GM18508 (cell line): ENCODE measurements around the gene SLC48A1.

Experiments used
- ATAC-seq: cut with Tn5 transposase; IDR thresholded peaks from one replicate; pipeline ENCODE4 v1.9.1; 2021; ENCODE audit warnings: moderate number of reproducible peaks; ENCODE audit not compliant: insufficient read depth, unreplicated experiment

Gene SLC48A1

DNA sequence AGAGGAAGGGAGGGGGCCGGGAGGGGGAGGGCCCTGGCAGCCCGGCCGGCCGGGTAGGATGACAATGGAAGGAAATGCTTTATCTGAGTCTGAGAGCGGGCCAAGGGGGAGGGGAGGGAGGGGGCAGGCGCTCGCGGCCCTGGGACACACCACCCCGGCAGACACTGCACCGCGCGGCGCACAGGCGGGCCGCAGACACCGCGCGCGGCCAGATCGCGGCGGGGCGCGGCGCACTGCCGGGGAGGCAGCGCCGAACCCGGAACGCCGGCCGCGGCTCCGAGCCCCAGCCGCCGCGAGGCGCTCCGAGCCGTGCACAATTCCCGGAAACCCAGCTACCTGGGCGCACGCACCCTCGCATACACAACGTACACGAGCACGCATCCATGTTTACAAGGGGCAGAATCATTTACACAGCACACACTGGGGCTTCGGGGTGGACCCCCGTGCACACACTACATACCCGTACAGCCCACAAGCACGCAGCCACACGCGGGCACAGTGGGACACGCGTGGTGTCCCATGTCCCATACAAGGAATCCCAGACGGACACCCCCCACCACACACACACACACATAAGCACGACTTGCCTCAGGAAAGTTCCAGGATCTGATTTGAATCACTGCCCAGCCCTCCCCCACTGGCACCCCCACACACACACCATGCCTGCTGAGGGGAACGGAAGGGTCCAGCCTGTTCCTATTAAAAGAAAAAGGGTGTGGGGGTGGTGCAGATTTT is 47.0 kb downstream of the SLC48A1 start, which contains the start of gene HDAC7:
HDAC7 (minus strand) TSS at position 8 of the 735 bp plus-strand sequence. CDS start 118 bp downstream, outside the sequence.
- no peak for ATAC-seq

DNA sequence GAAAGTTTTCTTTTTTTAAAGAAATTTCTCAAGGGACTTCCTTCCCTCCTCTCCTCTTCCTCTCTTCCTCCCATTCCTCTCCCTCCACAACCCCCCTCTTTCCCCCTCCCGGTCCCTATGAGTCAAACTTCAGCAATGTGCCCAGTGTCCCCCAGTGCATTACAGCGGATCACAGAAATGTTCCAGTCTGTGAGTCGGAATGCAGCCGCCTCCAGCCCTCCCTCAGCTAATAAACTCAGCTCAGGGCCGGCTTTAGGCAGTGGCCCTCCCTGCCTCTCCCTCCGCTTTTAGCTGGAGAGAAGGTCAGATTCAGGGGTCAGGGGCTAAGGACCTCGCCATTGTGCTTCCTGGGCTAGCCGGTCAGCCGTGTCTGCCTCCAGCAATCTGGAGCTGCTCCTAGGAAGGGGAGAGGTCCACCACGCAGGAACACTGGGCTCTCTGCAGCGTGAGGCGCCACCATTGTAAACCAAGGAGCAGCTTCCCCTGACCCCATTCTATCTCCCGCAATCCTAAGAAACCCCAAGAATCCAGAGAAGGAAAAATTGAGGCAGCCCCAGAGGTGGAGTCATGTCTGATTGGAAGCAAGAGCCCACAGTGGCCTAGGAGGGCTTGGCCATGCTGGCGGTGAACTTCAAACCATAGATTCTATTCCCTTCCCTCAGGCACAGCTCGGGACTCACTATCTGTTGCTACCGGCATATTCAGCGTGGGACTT is 47.8 kb downstream of the SLC48A1 start:
- no peak for ATAC-seq

DNA sequence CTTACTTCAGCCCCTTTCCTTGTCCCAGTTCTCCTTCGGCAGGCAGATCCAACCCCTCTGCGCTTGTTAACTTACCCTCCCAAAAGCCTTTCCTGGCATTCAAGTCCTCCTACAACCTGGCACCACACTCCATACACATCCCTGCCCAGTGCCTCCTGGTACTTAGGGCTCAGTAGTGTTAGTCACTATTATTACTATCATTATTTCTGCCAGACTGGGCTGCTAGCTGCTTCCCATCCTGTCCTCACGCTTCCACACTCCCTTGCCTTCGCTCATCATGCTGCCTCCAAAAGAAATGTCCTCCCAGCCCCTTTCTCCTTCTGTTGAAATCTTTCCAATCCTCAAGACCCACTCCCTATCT is 48.3 kb downstream of the SLC48A1 start:
- no peak for ATAC-seq

DNA sequence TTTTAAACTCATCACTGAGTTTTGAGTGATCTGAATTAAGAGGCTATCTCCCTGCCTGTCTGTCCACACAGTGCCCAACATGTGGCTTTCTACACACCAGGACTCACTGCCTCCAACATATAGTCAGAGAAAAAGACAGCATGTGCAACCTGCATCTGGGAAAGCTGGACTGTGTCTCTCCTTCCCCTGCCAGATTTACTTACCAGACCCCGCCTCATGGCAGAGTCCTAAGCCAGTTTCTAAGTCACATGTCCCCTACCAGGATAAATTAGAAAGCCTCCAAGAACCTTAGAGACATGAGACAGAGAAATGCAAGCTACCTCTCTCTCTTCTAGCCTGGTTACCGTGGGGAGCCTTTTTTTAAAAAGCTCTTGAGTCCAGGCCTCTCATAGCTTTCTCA is 49.4 kb downstream of the SLC48A1 start:
- ATAC-seq = no peak

DNA sequence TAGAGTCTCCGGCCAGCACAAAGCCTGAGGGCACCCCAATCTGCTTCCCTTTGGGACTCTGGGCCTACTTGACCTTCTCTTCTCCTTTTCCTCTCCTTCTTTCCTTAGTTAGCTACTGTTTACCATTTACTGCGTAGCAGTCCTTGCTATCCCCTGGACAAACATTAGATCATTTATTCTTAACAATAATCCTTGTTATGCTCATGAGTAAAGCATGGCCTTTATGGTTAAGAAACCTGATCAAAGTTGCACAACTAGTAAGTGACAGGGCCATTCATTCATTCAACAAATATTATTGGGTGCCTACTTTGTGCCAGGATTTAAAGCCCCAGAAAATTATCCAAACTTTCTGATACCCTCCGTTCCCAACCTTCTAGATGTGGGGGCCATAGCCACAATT is 49.8 kb downstream of the SLC48A1 start:
- ATAC-seq = no peak

DNA sequence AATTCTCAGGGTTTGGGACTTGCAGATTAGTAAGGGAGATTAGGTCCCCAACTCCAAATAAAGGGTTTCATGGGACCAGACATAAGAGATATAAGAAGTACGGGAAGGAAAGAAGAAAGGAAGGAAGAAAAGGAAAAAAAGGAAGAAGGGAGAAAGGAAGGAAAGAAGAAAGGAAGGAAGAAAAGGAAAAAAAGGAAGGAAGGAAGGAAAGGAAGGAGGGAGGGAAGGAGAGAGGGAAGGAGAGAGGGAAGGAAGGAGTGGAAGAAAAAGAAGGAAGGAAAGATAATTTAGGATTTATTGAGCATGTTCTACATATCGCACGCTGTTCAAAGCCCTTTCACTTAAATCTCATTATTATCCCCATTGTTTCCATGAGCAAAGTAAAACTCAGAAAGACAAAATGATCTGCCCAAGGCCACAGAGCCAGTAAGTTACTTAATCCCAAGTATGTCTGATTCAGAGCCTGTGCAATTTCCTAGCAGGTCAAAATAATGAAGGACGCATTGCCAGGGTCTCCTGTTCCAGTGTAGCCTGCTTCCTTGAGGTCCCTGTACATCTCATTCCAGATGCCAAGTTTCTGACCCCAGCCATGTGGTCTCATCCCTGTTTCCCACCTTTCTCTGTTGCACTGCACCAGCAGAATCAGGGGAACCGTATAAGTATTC is 50.5 kb downstream of the SLC48A1 start:
- ATAC-seq = no peak

DNA sequence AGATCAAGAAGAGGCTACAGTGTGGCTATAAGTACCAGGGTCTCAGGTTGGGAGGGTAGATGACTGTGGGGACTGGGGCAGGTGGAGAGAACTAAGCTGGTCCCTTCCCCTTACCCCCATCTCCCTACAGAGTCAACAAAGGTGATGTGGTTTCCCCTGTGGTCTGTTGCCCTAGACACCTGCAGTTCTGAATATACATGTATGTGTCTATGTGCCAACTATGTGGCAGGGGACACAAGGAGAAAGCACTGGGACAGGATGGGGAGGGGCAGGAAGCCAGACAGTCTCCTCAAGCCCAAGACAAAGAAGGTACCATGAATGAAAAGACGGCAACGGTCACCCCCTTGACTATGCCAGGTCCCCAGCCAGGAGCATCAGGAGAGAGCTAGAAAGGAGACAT is 51.2 kb downstream of the SLC48A1 start:
- ATAC-seq = no peak

DNA sequence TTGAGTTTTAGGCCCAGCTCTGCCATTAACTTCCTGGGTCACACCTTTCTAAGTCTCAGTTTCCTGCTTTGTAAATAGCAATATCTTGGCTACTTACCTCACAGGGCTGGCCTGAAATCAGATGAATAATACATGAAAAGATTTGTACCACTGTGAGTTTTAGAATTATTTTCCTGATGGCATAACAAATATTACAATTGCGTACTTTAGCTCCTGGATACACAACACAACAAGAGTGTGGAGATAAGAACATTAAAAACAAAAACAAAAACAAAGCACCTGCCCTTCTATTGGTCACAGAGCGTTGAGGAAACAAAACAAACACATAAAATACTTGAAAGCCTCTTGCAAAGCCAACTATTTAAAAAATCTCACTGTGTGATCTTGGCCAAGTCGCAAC is 51.6 kb downstream of the SLC48A1 start:
- no peak for ATAC-seq

DNA sequence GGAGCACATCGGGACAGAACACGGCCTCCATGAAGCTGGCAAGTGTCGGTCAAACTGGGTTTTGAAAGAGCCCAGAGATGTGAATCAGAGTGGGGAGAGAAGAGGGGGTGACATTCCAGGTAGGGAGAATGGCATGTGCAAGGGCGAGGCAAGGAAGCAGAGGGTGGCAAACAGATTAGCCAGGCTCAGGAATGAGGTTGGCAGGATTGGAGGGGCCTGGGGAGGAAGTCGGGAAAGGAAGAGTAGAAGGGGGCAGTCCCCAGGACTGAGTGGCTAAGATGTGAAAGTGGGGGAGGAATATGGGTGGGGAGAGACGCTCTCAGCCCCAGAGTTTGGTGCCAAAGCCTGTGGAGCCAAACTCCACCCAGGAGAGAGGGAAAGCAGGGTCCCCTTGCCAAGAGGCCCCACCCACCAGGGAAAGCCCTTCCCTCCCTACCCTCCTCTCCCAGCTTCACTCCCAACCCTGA is 52.2 kb downstream of the SLC48A1 start:
- no peak for ATAC-seq

DNA sequence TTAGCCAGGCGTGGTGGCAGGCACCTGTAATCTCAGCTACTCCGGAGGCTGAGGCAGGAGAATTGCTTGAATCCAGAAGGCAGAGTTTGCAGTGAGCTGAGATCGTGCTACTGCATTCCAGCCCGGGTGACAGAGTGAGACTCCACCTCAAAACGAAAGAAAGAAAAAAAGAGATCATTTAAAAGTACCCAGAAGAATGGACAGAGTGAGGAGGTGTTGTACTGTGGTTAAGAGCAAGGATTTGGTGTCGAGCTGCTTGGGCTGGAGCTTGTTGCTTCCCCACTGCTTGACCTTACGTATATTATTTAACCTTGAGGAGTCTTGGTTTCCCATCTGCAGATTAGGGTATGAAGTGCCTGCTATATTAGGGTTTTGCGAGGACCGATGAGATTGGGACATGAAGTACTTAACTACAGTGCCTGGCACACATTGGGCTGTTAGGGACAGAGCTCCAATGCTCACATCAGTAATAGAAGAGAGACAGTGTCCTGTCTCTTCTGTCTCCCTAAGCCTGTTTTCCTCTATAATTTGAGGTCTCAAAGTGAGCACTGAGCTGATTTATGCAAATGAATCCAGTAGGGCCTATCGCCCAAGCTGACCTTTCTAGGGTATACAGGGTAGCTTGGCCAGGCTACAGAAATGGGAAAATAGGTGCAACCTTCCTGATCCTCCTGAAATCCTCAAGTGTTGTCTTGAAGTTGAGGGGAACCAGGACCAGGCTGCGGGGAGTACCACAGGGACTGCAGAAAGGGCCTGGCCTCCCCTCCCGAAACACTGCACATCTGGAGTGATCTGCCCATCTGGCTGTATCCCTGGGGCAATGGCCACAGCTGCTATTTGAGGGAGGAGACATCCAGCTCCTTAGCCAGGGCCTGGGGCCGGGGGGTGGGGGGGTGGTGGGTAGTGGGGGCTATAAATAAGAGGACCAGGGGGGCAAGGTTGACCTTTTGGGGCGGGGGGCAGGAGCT is 55.3 kb downstream of the SLC48A1 start:
- ATAC-seq = no peak

DNA sequence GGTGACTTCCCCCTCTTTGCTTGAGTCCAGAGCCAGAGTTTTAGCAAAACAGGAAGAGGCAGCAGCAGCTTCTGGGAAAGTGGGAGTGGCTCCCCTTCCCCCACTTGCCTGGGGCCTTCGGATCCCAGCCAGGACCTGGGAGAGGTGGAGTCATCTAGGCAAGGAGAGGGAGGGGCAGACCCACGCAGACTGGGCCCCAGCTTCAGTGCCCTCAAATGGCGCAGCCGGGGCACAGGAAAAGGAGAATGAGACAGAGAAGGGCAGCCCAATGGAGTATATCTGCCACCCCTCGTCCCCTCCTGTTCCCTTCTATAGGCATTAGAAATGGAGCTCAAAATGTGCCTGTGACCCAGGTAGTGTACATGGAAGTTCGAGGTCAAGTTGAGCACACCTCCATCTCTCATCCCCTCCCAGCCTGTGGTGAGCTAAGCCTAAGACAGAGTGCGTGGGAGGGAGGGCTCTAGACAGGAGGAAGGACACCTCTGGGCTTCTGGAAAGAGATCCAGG is 56.0 kb downstream of the SLC48A1 start:
- no peak for ATAC-seq

DNA sequence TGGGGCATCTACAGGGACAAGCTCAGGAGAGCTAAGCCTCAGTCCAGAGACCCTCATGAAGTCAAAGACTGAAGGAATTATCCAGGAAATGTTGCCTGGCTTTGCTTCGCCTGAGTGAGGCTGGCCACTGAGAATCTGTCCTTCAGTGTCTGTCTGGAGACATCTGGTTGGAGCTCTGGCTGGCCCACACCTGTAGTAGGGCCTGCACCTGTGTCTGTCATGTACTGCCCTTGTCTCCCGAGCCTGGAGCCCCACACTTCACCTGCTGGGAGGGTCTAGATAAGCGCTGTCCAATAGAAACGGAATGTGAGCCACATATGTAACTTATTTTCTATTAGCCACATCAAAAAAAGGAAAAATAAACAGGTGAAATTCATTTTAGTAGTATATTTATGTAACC is 56.5 kb downstream of the SLC48A1 start:
- ATAC-seq = no peak
